GM19468 (cell line): Measurements from ENCODE around the gene MTCL1.

ENCODE experiments used
- ATAC-seq: cut with Tn5 transposase; IDR thresholded peaks from one replicate; pipeline ENCODE4 v1.9.1; 2021; ENCODE audit warnings: mild to moderate bottlenecking, moderate library complexity, moderate number of reproducible peaks; ENCODE audit not compliant: unreplicated experiment; ENCODE audit errors: extremely low read depth

Gene MTCL1

GRCh38 chr18:8847900-8848299 is 142.5 kb downstream of the MTCL1 start:
- no peak for ATAC-seq

- no peak for ATAC-seq
Observed at GRCh38 chr18:8848541-8848940, 143.2 kb downstream of the MTCL1 start.

- ATAC-seq: no peak
Observed at GRCh38 chr18:8849696-8850095, 144.3 kb downstream of the MTCL1 start.

DNA sequence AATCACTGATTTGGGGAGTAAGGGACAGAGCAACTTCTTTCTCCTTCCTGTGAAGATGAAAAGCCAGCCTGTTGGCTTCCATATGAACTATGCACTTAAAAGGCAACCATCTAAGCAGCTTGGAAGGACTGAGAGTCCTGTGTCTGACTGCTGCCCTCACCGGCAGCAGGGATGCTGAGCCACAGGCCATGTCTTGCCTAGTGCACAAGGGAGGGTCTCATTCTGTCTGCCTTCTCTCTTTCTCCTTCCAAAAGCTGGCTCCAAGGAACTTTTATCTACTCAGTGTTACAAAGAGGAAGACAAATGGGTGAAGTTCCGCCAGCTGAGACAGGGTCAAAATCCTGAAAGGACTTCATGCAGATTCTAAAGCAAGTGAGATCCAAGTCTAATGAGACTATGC is 146.3 kb downstream of the MTCL1 start:
- no peak for ATAC-seq

GRCh38 chr18:8854550-8854949 is 149.2 kb downstream of the MTCL1 start:
- no peak for ATAC-seq

DNA sequence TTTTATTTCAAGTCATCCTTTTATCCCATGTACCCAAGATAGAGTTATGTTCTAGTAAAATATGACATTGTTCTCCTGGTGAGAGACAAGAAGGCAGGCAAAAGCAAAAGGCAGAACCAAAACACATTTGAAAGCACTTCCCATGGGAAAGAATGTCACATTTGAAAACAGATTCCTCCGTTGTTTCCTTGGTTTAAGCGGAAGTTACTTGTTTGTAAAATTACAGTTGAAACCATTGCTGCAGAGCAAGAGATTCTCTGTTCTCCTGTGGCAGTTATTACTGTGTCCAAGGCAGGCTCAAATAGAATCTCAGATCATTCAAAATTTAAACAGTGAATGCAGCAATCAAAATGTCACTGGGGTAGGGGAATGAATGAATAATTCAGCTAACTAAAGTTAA is 149.6 kb downstream of the MTCL1 start:
- no peak for ATAC-seq

GRCh38 chr18:8856212-8856611 is 150.9 kb downstream of the MTCL1 start:
- ATAC-seq: no peak

- no peak for ATAC-seq
Observed at GRCh38 chr18:8856769-8857393, 151.5 kb downstream of the MTCL1 start.

DNA sequence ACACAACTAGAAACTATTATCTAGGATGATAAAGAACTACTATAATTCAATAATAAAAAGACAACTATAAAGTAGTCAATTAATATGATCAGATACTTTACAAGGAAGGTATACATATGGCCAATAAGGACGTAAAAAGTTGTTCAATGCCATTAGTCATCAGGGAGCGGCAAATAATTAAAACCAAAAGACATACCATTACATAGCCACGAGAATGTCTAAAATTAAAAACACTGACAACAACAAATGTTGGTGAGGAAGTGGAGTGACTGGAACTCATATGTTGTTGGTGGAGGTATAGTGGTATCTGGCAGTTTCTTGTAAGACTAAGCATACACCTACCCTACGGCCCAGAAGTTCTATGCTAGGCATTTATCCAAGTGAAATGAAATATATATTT is 152.4 kb downstream of the MTCL1 start:
- no peak for ATAC-seq

DNA sequence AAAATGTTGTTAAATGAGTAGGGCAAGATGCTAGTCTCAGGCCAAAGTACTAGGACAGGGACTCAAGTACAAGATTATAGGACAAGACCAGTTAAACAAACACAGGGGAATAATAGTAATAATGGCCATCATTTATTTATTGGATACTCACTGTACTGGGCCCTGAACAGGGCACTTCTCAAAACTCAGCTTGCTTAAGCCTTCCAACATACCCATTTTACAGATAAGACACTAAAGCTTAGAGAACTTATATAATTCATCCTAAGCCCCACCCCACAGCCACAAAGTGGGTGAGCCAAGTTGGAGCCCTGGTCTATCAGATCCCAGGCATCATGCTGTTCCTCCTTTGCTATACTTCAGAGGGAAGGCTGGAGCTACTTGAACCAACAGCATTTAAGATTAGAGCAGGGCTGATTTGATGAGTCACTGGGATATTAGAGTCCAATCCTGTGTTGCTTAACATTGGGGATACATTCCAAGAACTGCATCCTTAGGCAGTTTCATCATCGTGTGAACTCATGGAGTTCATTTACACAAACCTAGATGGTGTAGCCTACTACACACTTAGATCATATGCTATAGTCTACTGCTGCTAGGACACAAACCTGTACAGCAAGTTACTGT is 153.6 kb downstream of the MTCL1 start:
- no peak for ATAC-seq

DNA sequence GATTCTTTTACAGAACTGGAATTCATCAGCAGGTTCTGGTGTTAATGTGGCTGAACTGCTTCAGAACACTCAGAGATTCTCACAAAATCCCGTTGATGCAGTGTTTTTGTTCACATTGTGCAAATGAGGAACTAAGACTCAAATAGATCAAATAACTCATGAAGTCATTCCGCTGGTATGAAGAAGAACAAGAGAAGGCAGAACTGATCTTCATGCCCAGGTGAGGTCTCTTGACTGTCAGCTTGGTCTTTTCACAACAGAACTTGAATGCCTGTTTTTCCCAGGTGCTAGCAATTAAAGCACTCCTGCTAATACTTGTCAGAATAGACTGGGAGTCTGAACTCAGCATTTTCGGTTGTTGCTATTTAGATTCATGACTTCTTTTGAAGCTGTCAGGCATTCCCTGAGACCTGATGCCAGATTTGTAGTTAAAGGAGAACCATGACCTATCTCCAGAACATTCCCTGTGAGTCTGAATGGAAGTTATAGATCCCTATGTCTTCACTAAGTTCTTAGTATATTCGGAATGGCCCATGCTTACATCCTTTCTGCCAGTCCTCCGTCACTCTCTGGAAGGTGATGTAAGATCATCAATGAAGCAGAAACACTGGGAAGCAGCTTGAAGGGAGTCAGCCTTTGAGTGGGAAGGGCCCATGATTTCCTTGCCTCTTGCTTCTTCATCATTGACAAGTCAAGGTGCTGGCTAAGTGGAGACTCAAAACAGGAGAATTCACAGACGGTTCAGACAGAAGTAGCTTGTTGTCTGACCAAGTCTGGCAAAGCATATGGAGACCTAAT is 155.7 kb downstream of the MTCL1 start:
- ATAC-seq: no peak

- no peak for ATAC-seq
Observed at GRCh38 chr18:8863427-8863826, 158.1 kb downstream of the MTCL1 start.

- ATAC-seq: no peak
Observed at GRCh38 chr18:8865934-8866333, 160.6 kb downstream of the MTCL1 start.

- ATAC-seq: no peak
Observed at GRCh38 chr18:8866679-8867078, 161.3 kb downstream of the MTCL1 start.

DNA sequence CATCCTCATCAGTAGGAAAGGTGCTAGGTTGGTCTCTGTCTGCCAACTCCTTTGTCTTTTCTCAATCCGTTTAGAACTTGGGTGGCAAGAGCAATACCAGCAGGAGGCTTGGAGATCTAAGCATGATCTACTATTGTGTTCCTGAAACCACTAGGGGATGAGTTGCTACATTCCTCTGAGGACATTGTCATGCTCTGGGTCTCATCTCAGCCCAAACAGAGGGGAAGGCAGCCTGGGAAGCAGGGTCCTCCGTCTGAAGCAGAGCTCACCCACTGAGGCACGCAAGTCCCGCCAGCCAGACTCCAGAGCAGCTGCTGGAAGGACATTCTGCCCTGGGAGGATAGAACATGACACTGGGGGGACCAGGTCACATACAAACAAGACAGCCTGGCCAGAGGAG is 162.9 kb downstream of the MTCL1 start:
- no peak for ATAC-seq

- no peak for ATAC-seq
Observed at GRCh38 chr18:8868779-8869415, 163.5 kb downstream of the MTCL1 start.

GRCh38 chr18:8869696-8870095 is 164.3 kb downstream of the MTCL1 start:
- ATAC-seq: no peak

- no peak for ATAC-seq
Observed at GRCh38 chr18:8870528-8870927, 165.2 kb downstream of the MTCL1 start.

DNA sequence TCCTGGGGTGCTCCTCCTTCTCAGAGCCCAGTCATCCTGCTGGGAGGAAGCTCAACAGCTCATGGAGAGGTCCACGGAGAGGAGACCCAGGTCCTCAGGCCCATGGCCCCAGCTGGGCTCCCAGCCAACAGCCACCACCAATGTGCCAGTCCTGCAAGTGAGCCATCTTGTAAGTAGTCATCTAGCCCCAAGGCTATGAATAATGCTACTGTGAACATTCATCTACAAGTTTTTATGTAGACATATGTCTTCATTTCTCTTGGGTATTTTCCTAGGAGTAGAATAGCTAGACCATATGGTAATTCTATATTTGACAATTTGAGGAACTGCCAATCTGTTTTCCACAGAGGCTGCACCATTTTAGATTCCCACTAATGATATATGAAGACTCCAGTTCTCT is 166.1 kb downstream of the MTCL1 start:
- no peak for ATAC-seq

- no peak for ATAC-seq
Observed at GRCh38 chr18:8874872-8875271, 169.5 kb downstream of the MTCL1 start.

DNA sequence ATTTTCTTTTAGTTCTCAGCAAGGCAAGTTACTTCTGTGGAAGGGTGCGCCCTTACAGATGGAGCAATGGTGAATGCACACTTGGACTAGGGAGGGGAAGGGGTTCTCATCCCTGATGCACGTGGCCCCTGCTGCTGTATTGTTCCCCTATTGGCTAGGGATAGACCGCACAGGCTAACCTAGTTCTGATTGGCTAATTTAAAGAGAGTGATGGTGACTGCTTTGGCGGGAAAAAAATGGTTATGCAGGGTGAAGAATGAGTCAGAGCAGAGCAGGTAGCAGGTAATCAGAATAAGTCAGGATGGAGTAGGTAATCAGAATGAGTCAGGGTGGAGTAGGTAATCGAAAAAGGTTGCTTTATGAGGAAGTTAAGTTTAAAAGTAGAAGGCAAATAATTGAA is 171.5 kb downstream of the MTCL1 start:
- no peak for ATAC-seq
